ENCODE results near the gene ARHGEF10L. TPM values are rescaled to one million over a fixed set of nuclear protein-coding genes. Genes with fewer than 3 reads are reported as not detected.

ARHGEF10L gene
- total RNA-seq, 1 donor from 2014 or later = 89.8 TPM

DNA sequence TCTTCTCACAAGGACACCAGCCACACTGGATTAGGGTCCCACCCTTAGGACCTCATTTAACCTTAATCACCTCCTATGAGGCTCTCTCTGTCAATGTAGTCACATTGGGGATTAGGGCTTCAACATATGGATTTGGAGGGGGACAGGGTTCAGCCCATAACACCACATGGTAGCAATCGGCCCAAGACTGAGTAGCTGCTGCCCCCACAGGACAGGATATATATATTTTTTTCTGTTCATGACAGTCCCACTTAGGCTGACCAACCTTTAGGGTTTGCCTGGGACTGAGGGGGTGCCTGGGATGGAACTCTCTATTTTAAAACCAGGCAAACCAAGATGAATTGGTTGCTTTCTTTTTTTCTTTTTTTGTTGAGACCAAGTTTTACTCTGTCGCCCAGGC lies 207.4 kb downstream of the ARHGEF10L start:
- Mint-ChIP-seq H3K27me3 (ENCODE audit: unreplicated experiment) (no peaks in the 10 kb centered on the region), H3K4me1 (ENCODE audit: low read depth, unreplicated experiment) (no peaks in the 10 kb centered on the region), H3K27ac (ENCODE audit: unreplicated experiment) (no peak overlapping the region), H3K4me3 (ENCODE audit: unreplicated experiment) (no peak overlapping the region), H3K36me3 (ENCODE audit: unreplicated experiment) (no peaks in the 10 kb centered on the region), H3K9me3 (ENCODE audit: unreplicated experiment) (peaks cover 3% of the 10 kb centered on the region)
- TF ChIP-seq, protein P1, sequence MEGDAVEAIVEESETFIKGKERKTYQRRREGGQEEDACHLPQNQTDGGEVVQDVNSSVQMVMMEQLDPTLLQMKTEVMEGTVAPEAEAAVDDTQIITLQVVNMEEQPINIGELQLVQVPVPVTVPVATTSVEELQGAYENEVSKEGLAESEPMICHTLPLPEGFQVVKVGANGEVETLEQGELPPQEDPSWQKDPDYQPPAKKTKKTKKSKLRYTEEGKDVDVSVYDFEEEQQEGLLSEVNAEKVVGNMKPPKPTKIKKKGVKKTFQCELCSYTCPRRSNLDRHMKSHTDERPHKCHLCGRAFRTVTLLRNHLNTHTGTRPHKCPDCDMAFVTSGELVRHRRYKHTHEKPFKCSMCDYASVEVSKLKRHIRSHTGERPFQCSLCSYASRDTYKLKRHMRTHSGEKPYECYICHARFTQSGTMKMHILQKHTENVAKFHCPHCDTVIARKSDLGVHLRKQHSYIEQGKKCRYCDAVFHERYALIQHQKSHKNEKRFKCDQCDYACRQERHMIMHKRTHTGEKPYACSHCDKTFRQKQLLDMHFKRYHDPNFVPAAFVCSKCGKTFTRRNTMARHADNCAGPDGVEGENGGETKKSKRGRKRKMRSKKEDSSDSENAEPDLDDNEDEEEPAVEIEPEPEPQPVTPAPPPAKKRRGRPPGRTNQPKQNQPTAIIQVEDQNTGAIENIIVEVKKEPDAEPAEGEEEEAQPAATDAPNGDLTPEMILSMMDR (IDR thresholded peaks at IDR 0.05; ENCODE audit: partially characterized antibody, unreplicated experiment) = no peak
- DNase-seq = no peak

Other genes with a start within 250 kb of the ARHGEF10L start
- not detected for gene PADI4, start 231.5 kb upstream of the ARHGEF10L start, total RNA-seq (ENCODE audit: unreplicated experiment)
- not detected for gene PADI6, start 167.5 kb upstream of the ARHGEF10L start, total RNA-seq (ENCODE audit: unreplicated experiment)
- 132 TPM for gene RCC2, start 100.0 kb upstream of the ARHGEF10L start, total RNA-seq (ENCODE audit: unreplicated experiment)
- not detected for gene ACTL8, start 215.6 kb downstream of the ARHGEF10L start, total RNA-seq (ENCODE audit: unreplicated experiment)

All from glutamatergic neuron (in vitro differentiated cells).